Astrocyte (in vitro differentiated cells and primary cell): ENCODE results near the gene SYT7.

Experiments
- CTCF ChIP-seq: IDR thresholded peaks from 2 replicates; pipeline ENCODE4 v1.5.1; 2011; ENCODE audit warnings: low read depth, mild to moderate bottlenecking, inconsistent platforms, low read length, moderate library complexity; ENCODE audit not compliant: insufficient read depth
- EZH2 ChIP-seq: IDR thresholded peaks from 2 replicates; pipeline ENCODE4 v1.6.1; 2012; ENCODE audit warnings: mild to moderate bottlenecking, low read length, inconsistent platforms; ENCODE audit not compliant: insufficient read depth

- TF ChIP-seq CTCF: no peak
- TF ChIP-seq EZH2: no peak
Observed at GRCh38 chr11:61491736-61492395, 89.0 kb downstream of the SYT7 start.
